DOHH2 (cell line): ENCODE data around the gene RPN1.
A peak's percentile ranks its signal among the peaks of the same experiment; 100 is the strongest.

Experiments used
- H3F3A ChIP-seq: fragments of 200-600 bp; sonication (generic), shearing (Covaris generic); 2 replicates; pipeline ENCODE4 v1.6.0; 2016; ENCODE audit warnings: antibody characterized with exemption, mild to moderate bottlenecking; ENCODE audit not compliant: control insufficient read depth, insufficient read depth
- H3K27ac ChIP-seq: fragments of 200-600 bp; sonication (generic); 2 replicates; pipeline ENCODE4 v1.5.1; 2014; ENCODE audit warnings: low read depth, mild to moderate bottlenecking, low read length, moderate library complexity
- H3K27me3 ChIP-seq: fragments of 200-600 bp; sonication (generic); 2 replicates; pipeline ENCODE4 v1.6.1; 2014; ENCODE audit warnings: mild to moderate bottlenecking, low read length, mixed read lengths; ENCODE audit not compliant: control insufficient read depth
- H3K36me3 ChIP-seq: fragments of 200-600 bp; sonication (generic); 2 replicates; pipeline ENCODE4 v1.6.1; 2014; ENCODE audit warnings: mild to moderate bottlenecking, low read length, moderate library complexity, mixed read lengths; ENCODE audit not compliant: control insufficient read depth
- H3K4me1 ChIP-seq: fragments of 200-600 bp; sonication (generic); 2 replicates; pipeline ENCODE4 v1.6.1; 2014; ENCODE audit warnings: mild to moderate bottlenecking, low read length, mixed read lengths; ENCODE audit not compliant: control insufficient read depth
- H3K4me2 ChIP-seq: fragments of 200-600 bp; sonication (generic); 2 replicates; pipeline ENCODE4 v1.6.0; 2014; ENCODE audit warnings: mild to moderate bottlenecking, low read length, moderate library complexity
- H3K4me3 ChIP-seq: fragments of 200-600 bp; sonication (generic); 2 replicates; pipeline ENCODE4 v1.5.1; 2014; ENCODE audit warnings: mild to moderate bottlenecking, low read length, mixed read lengths
- H3K79me2 ChIP-seq: fragments of 200-600 bp; sonication (generic); 2 replicates; pipeline ENCODE4 v1.6.1; 2014; ENCODE audit warnings: mild to moderate bottlenecking, low read length, mixed read lengths; ENCODE audit not compliant: control insufficient read depth
- H3K9me2 ChIP-seq: fragments of 200-600 bp; sonication (generic); replicated peaks from 2 replicates; pipeline ENCODE4 v1.6.1; 2014; ENCODE audit warnings: mild to moderate bottlenecking, low read length, mixed read lengths; ENCODE audit not compliant: control insufficient read depth
- H3K9me3 ChIP-seq: fragments of 200-600 bp; sonication (generic); 2 replicates; pipeline ENCODE4 v1.6.1; 2014; ENCODE audit warnings: antibody characterized with exemption, low read length, mixed read lengths; ENCODE audit not compliant: control insufficient read depth, insufficient read depth
- H4K20me1 ChIP-seq: fragments of 200-600 bp; sonication (generic); 2 replicates; pipeline ENCODE4 v1.6.0; 2014; ENCODE audit warnings: low read depth, mild to moderate bottlenecking, antibody characterized with exemption, low read length, moderate library complexity; ENCODE audit not compliant: control insufficient read depth, insufficient read depth
- EZH2phosphoT487 ChIP-seq: fragments of 200-600 bp; sonication (generic); IDR thresholded peaks from 2 replicates; pipeline ENCODE4 v1.6.1; 2017; ENCODE audit warnings: borderline replicate concordance, mild to moderate bottlenecking, antibody characterized with exemption, low read length, moderate library complexity, mixed read lengths
- TF ChIP-seq, protein P1 (sequence below): fragments of 200-600 bp; sonication (generic); IDR thresholded peaks from one replicate; pipeline ENCODE4 v1.5.1; 2014; ENCODE audit warnings: antibody characterized with exemption, mild to moderate bottlenecking, low read depth, low read length; ENCODE audit not compliant: poor library complexity, severe bottlenecking

The RPN1 gene

DNA sequence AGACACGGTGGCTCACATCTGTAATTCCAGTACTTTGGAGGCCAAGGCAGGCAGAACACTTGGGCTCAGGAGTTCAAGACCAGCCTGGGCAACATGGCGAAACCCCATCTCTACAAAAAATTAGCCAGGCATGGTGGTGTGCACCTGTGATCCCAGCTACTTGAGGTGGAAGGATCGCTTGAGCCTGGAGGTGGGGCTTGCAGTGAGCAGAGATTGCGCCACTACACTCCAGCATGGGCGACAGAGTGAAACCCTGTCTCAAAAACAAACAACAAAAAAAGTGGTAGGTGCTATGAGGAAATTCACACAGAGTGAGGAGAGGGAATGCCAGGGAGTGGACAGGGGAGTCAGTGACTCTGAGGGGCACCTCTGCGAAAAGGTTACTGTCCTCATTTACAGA is 29.4 kb downstream of the RPN1 start:
- Histone ChIP-seq H3K9me3 (no peaks in the 10 kb centered on the region), H3K4me3 (no peak overlapping the region), H3F3A (peaks cover 17% of the 10 kb centered on the region), H3K4me2 (no peak overlapping the region), H4K20me1 (peaks cover under 1% of the 10 kb centered on the region; the same call in 1 of the 2 replicates), H3K36me3 (peaks cover 91% of the 10 kb centered on the region), H3K79me2 (peaks cover 45% of the 10 kb centered on the region), H3K27me3 (no peaks in the 10 kb centered on the region), H3K9me2 (no peaks in the 10 kb centered on the region), H3K4me1 (peaks cover 21% of the 10 kb centered on the region), H3K27ac (no peak overlapping the region)
- TF ChIP-seq EZH2phosphoT487 = no peak
- TF ChIP-seq, protein P1, sequence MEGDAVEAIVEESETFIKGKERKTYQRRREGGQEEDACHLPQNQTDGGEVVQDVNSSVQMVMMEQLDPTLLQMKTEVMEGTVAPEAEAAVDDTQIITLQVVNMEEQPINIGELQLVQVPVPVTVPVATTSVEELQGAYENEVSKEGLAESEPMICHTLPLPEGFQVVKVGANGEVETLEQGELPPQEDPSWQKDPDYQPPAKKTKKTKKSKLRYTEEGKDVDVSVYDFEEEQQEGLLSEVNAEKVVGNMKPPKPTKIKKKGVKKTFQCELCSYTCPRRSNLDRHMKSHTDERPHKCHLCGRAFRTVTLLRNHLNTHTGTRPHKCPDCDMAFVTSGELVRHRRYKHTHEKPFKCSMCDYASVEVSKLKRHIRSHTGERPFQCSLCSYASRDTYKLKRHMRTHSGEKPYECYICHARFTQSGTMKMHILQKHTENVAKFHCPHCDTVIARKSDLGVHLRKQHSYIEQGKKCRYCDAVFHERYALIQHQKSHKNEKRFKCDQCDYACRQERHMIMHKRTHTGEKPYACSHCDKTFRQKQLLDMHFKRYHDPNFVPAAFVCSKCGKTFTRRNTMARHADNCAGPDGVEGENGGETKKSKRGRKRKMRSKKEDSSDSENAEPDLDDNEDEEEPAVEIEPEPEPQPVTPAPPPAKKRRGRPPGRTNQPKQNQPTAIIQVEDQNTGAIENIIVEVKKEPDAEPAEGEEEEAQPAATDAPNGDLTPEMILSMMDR = no peak

DNA sequence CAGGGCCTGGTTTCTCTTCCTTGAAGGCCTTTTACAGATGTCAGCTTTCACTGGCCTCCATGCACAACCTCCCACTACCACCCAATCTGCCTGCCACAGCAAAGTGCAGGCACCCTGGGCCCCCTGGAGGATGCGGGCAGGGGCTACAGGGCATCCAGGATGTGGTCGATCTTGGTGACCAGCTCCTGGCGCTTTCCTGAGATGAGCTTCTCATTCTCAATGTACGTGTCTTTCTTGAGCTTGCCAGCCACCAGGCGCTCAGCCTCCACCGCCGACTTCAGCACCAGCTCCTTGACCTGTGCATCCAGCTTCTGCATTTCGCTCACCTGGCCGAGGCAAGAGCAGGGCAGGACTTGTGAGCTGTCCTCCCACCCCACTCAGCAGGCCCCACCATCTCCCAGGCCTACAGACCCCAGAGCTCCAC is 30.3 kb downstream of the RPN1 start:
- Histone ChIP-seq H3K4me2 (no peak overlapping the region), H3K27ac (no peak overlapping the region)
- TF ChIP-seq EZH2phosphoT487 = no peak
- TF ChIP-seq, protein P1 = no peak

DNA sequence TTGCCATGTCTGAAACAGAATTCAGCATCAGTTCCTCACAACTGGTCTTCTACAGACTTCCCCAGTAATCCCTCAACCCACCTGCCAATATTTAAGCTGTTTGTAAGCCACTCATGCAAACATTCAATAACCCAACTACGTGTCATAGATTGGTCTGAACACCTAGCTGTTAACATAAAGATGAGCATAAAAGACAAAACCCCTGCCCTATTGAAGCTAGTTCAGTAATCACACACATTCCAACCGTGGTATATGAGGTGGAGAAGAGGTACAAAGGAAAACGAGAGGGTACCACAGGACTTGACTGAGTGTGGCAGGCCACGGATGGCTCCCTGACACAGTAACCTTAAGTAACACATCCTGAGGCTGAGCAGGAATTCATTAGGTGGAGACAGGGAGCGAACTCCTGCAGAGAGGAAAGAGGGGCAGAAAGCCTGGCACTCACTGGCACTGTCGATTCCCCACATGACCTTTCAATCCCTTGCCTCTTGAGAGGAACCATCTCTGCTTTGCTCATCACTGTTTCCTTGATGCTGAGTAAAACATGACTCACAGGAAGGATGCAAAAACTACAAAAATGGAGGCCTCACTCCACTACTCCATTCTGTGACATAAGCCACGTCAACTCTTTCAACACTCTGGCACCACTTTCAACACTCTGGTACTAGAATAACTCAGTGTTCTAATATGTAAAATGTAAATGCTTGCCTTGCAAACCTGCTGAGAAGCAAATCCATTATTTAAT is 31.3 kb downstream of the RPN1 start:
- Histone ChIP-seq H3K9me3 (no peaks in the 10 kb centered on the region), H3K4me2 (peak overlapping the region; percentile 77), H4K20me1 (no peaks in the 10 kb centered on the region), H3K4me3 (peak overlapping the region; percentile 91), H3K27ac (no peak overlapping the region), H3K27me3 (no peaks in the 10 kb centered on the region), H3K9me2 (no peaks in the 10 kb centered on the region), H3K4me1 (peaks cover 21% of the 10 kb centered on the region), H3K36me3 (peaks cover 73% of the 10 kb centered on the region), H3K79me2 (peaks cover 36% of the 10 kb centered on the region), H3F3A (peaks cover 17% of the 10 kb centered on the region)
- TF ChIP-seq, protein P1 = no peak
- no peak for TF ChIP-seq EZH2phosphoT487

More for the DNA sequence above, 30.3 kb downstream of the RPN1 start:
- Histone ChIP-seq H3F3A (peaks cover 17% of the 10 kb centered on the region), H3K79me2 (peaks cover 41% of the 10 kb centered on the region), H3K27me3 (no peaks in the 10 kb centered on the region), H3K9me2 (no peaks in the 10 kb centered on the region), H3K9me3 (no peaks in the 10 kb centered on the region), H3K4me3 (no peak overlapping the region), H3K36me3 (peaks cover 82% of the 10 kb centered on the region), H3K4me1 (peaks cover 21% of the 10 kb centered on the region), H4K20me1 (no peaks in the 10 kb centered on the region)
